ENCODE results near the gene RGL2. TPM values are rescaled to one million over a fixed set of nuclear protein-coding genes. Genes with fewer than 3 reads are reported as not detected.

RGL2 gene
- polyA plus RNA-seq, 1 experiment: 21.9 TPM

DNA sequence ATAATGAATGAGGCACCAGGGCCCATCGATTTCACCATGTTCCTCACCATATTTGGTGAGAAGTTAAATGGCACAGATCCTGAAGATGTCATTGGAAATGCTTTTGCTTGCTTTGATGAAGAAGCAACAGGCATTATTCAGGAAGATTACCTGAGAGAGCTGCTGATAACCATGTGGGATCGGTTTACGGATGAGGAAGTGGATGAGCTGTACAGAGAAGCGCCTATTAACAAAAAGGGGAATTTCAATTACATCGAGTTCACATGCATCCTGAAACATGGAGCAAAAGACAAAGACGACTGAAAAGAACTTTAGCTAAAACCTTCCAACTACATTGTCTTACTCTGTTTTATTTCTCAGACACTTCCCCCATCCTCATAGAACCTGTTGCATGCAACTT lies 40.5 kb upstream of the RGL2 start:
- H3K27me3 ChIP-seq (ENCODE audit: control insufficient read depth, insufficient read depth, low read length): no peaks in the 10 kb centered on the region
- H3K4me3 ChIP-seq (ENCODE audit: low read depth, low read length): no peak overlapping the region
- TF ChIP-seq, protein P1, sequence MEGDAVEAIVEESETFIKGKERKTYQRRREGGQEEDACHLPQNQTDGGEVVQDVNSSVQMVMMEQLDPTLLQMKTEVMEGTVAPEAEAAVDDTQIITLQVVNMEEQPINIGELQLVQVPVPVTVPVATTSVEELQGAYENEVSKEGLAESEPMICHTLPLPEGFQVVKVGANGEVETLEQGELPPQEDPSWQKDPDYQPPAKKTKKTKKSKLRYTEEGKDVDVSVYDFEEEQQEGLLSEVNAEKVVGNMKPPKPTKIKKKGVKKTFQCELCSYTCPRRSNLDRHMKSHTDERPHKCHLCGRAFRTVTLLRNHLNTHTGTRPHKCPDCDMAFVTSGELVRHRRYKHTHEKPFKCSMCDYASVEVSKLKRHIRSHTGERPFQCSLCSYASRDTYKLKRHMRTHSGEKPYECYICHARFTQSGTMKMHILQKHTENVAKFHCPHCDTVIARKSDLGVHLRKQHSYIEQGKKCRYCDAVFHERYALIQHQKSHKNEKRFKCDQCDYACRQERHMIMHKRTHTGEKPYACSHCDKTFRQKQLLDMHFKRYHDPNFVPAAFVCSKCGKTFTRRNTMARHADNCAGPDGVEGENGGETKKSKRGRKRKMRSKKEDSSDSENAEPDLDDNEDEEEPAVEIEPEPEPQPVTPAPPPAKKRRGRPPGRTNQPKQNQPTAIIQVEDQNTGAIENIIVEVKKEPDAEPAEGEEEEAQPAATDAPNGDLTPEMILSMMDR (IDR thresholded peaks at IDR 0.05; ENCODE audit: low read depth, low read length): no peak
- DNase-seq (ENCODE audit: low read depth, low spot score): no peak
- H3K27ac ChIP-seq (ENCODE audit: low read depth, low read length): no peak overlapping the region
- no peaks in the 10 kb centered on the region for H3K9me3 ChIP-seq (ENCODE audit: control insufficient read depth, insufficient read depth, low read length)
- ChIA-PET CTCF (no interaction called here), POLR2A (no interaction called here)

DNA sequence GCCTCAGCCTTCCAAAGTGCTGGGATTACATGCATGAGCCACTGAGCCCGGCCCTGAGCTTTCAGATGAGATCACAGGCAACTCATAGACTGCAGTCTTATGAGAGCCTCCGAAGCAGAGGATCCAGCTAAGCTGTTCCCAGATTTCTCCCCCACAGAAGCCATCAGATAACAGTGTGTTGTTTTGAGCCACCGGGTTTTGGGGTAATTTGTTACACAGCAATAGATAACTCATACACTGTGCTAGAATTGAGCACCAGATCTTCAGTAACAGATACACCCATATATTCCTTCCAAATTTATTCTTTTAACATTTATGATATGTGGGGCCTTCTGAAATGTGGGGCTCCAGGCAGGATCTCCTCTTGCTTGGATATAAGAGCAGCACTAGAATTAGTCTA lies 37.8 kb upstream of the RGL2 start:
- no peak overlapping the region for H3K27ac ChIP-seq (ENCODE audit: low read depth, low read length)
- no peaks in the 10 kb centered on the region for H3K9me3 ChIP-seq (ENCODE audit: control insufficient read depth, insufficient read depth, low read length)
- no peaks in the 10 kb centered on the region for H3K27me3 ChIP-seq (ENCODE audit: control insufficient read depth, insufficient read depth, low read length)
- TF ChIP-seq, protein P1 (IDR thresholded peaks at IDR 0.05; ENCODE audit: low read depth, low read length): no peak
- POLR2A ChIA-PET: no interaction called here
- CTCF ChIA-PET: interaction anchor here (2.5 kb wide), 1 partner anchor 9 kb away, joined by 17 read pairs; no protein-coding TSS in a partner anchor
- DNase-seq (ENCODE audit: low read depth, low spot score): no peak
- no peak overlapping the region for H3K4me3 ChIP-seq (ENCODE audit: low read depth, low read length)

DNA sequence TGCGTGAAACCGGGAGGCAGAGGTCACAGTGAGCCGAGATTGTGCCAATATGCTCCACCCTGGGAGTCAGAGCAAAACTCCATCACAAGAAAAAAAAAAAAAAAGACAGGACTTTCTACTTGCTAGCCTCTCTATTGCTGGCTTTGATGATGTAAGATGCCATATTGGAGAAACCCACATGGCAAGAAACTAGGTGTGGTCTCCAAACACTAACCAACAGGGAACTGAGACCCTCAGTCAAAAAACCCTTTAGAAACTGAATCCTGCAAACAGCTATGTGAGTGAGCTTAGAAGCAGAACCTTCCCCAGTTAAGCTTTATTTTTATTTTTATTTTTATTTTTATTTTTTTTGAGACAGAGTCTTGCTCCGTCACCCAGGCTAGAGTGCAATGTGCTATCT lies 37.2 kb upstream of the RGL2 start:
- POLR2A ChIA-PET: no interaction called here
- H3K27ac ChIP-seq (ENCODE audit: low read depth, low read length): no peak overlapping the region
- no peak for DNase-seq (ENCODE audit: low read depth, low spot score)
- TF ChIP-seq, protein P1 (IDR thresholded peaks at IDR 0.05; ENCODE audit: low read depth, low read length): no peak
- CTCF ChIA-PET: interaction anchor here (2.5 kb wide), 1 partner anchor 9 kb away, joined by 17 read pairs; no protein-coding TSS in a partner anchor
- no peaks in the 10 kb centered on the region for H3K9me3 ChIP-seq (ENCODE audit: control insufficient read depth, insufficient read depth, low read length)
- no peaks in the 10 kb centered on the region for H3K27me3 ChIP-seq (ENCODE audit: control insufficient read depth, insufficient read depth, low read length)
- H3K4me3 ChIP-seq (ENCODE audit: low read depth, low read length): no peak overlapping the region

DNA sequence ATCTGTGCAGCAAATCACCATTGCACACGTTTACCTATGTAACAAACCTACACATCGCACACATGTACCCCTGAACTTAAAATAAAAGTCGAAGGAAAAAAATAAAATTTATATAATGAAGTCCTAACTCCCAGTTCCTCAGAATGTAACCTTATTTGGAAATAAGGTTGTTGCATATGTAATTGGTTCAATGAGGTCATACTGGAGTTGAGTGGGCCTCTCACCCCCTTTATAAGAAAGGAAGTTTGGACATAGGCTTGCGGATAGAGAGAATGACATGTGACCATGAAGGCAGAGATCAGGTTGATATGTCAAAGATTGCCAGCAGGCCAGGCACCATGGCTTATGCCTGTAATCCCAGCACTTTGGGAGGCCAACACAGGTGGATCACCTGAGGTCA lies 34.9 kb upstream of the RGL2 start:
- DNase-seq (ENCODE audit: low read depth, low spot score): no peak
- TF ChIP-seq, protein P1 (IDR thresholded peaks at IDR 0.05; ENCODE audit: low read depth, low read length): no peak
- H3K27ac ChIP-seq (ENCODE audit: low read depth, low read length): no peak overlapping the region
- no peaks in the 10 kb centered on the region for H3K9me3 ChIP-seq (ENCODE audit: control insufficient read depth, insufficient read depth, low read length)
- ChIA-PET POLR2A (no interaction called here), CTCF (interaction anchor here (0.7 kb wide), 1 partner anchor 207 kb away, joined by 3 read pairs; no protein-coding TSS in a partner anchor)
- H3K4me3 ChIP-seq (ENCODE audit: low read depth, low read length): no peak overlapping the region
- H3K27me3 ChIP-seq (ENCODE audit: control insufficient read depth, insufficient read depth, low read length): peaks cover 3% of the 10 kb centered on the region

DNA sequence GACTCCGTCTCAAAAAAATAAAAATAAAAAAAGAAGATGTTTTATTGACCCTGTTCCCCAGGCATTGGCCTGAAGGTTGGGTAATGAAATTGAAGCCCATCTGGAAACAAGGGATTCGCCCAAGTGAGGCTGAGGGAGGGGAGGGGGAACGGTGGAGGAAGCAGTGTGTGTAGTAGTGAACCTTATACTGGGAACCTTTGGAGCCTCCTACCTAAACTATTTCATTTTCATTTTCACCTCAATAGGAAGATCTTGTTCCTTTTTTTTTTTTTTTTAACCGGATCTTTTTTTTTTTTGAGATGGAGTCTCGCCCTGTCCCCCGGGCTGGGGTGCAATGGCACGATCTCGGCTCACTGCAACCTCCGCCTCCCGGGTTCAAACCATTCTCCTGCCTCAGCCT lies 32.0 kb upstream of the RGL2 start:
- POLR2A ChIA-PET: no interaction called here
- H3K9me3 ChIP-seq (ENCODE audit: control insufficient read depth, insufficient read depth, low read length): no peaks in the 10 kb centered on the region
- H3K4me3 ChIP-seq (ENCODE audit: low read depth, low read length): no peak overlapping the region
- H3K27ac ChIP-seq (ENCODE audit: low read depth, low read length): no peak overlapping the region
- TF ChIP-seq, protein P1 (IDR thresholded peaks at IDR 0.05; ENCODE audit: low read depth, low read length): no peak
- no peak for DNase-seq (ENCODE audit: low read depth, low spot score)
- H3K27me3 ChIP-seq (ENCODE audit: control insufficient read depth, insufficient read depth, low read length): peaks cover 3% of the 10 kb centered on the region
- CTCF ChIA-PET: no interaction called here

Data from AG04450 (cell line).